HepG2 (cell line): Measurements from ENCODE around the gene B4GALT1. TPM values are rescaled to one million over a fixed set of nuclear protein-coding genes. Genes with fewer than 3 reads are reported as not detected.

Experiments
- GATAD2A ChIP-seq: IDR thresholded peaks from 2 replicates; pipeline ENCODE4 v1.6.1; 2016
- KAT7 ChIP-seq: IDR thresholded peaks from 2 replicates; pipeline ENCODE4 v1.6.1; 2018; ENCODE audit warnings: borderline replicate concordance, missing compliant biosample characterization
- MIXL1 ChIP-seq: IDR thresholded peaks from 2 replicates; pipeline ENCODE4 v1.6.1; 2016
- RNF2 ChIP-seq: fragments of 450-650 bp; conservative IDR thresholded peaks from 2 replicates; pipeline ENCODE4 v1.6.1; 2016; ENCODE audit warnings: low read depth
- SIN3A ChIP-seq: IDR thresholded peaks from 2 replicates; pipeline ENCODE4 v1.6.1; 2011; ENCODE audit warnings: low read depth, mild to moderate bottlenecking, control low read depth, low read length, borderline replicate concordance
- ZFP62 ChIP-seq: sonication (generic); formaldehyde crosslinking; IDR thresholded peaks from 2 replicates; pipeline ENCODE4 v1.4.0; 2020; ENCODE audit warnings: missing genetic modification reagents
- ZNF451 ChIP-seq: sonication (generic); formaldehyde crosslinking; IDR thresholded peaks from 2 replicates; pipeline ENCODE4 v1.5.0; 2020; ENCODE audit warnings: mild to moderate bottlenecking, missing genetic modification reagents
- polyA plus RNA-seq, 8 experiments: library from polyadenylated mRNA; depleted of rRNA in 3 of 8; stranded (reverse) in 7 of 8; unstranded in 1 of 8; fragments of >200 nt; fragmentation: Illumina TruSeq in 4 of 8; extraction: Trizol in 4 of 8; gene quantifications; 2 replicates each; pipeline versions ENCODE4 v1.2.1 to v1.2.3, GENCODE V29; 2011 to 2016; ENCODE audit warnings: low read depth in 4 of 8, missing spikeins in 1 of 8, mixed read lengths in 1 of 8; ENCODE audit not compliant: insufficient read depth in 1 of 8
- total RNA-seq, 5 experiments: library from RNA; depleted of rRNA; stranded (reverse); fragments of >200 nt; fragmentation: Illumina TruSeq; extraction: Trizol; gene quantifications; 2 replicates each; pipeline ENCODE4 v1.2.3, GENCODE V29; 2016; ENCODE audit warnings: low read depth in 1 of 5
- TF ChIP-seq, protein P1 (sequence below): sonication (generic); formaldehyde crosslinking; IDR thresholded peaks from 2 replicates; pipeline ENCODE4 v1.8.0; 2022; ENCODE audit warnings: mild to moderate bottlenecking, missing genetic modification reagents, moderate library complexity
- TF ChIP-seq, protein P2 (sequence below): sonication (generic); formaldehyde crosslinking; IDR thresholded peaks from 2 replicates; pipeline ENCODE4 v1.5.0; 2020; ENCODE audit warnings: missing genetic modification reagents
- TF ChIP-seq, protein P3 (sequence below): sonication (generic); formaldehyde crosslinking; IDR thresholded peaks from 2 replicates; pipeline ENCODE4 v1.4.0; 2020; ENCODE audit warnings: missing genetic modification reagents
- TF ChIP-seq, protein P4 (sequence below): sonication (generic); formaldehyde crosslinking; IDR thresholded peaks from 2 replicates; pipeline ENCODE4 v1.4.0; 2020; ENCODE audit warnings: mild to moderate bottlenecking, missing genetic modification reagents

Gene B4GALT1
- total and polyA plus RNA-seq, 2 of the 13 experiments (the other 11 are each of a cell fraction or from before 2014, with no cell fraction given), result 15.7 to 33.5 TPM

DNA sequence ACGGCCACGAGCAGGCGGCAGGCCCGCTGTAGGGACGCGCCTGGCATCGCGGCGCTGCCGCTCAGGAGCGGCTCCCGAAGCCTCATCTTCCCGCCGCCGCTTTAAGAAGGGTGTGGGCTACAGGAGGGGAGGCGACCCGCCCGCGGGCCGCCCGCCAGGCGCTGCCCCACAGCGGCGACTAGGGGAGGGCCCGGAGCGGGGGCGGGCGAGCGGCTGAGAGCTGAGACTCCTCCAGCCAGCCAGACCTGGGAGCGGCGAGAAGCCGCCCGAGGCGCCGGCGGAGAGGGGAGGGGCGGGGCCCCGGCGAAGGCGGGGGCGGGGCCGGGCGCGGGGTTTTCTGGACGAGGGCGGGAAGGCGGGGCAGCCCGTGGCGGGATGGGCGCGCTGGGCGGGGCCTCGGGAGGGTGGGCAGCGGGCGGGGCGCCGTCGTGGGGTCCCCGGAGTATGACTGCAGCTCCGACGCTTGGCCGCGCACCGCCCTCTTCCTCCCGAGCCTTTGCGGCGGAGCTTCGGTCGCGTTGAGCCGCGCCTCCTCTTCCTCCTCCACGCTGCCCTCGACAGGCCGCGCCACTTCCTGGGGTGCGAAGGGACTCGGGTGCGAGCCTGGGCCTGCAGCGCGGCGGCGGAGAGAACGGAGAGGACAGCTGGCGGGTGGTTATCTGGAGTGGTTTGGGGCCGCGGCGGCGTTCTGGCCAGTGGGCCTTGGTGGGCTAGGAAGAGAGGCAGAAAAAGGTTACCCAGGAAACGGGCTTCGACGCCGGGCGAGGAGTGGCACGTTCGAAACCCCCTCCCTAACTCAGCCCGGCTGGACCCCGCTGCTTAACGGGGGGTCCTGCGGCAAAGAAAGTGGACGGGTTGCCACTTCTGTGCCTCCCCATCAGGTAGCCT is at the start of gene B4GALT1 (continued):
- TF ChIP-seq ZNF451 (CRISPR knock-in tag) (peak; percentile 39; the same call in 1 of the 2 replicates), KAT7 (peak; percentile 73; the same call in 1 of the 2 replicates), RNF2 (0 out of 2 replicates have a peak, but pooled peaks have one; percentile 28), SIN3A (peak; percentile 44; the same call in 1 of the 2 replicates), MIXL1 (CRISPR knock-in tag) (no peak), ZFP62 (no peak), GATAD2A (CRISPR knock-in tag) (0 out of 2 replicates have a peak, but pooled peaks have one; percentile 32)
- TF ChIP-seq, protein P1, sequence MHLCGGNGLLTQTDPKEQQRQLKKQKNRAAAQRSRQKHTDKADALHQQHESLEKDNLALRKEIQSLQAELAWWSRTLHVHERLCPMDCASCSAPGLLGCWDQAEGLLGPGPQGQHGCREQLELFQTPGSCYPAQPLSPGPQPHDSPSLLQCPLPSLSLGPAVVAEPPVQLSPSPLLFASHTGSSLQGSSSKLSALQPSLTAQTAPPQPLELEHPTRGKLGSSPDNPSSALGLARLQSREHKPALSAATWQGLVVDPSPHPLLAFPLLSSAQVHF, result peak; percentile 3
- TF ChIP-seq, protein P2, sequence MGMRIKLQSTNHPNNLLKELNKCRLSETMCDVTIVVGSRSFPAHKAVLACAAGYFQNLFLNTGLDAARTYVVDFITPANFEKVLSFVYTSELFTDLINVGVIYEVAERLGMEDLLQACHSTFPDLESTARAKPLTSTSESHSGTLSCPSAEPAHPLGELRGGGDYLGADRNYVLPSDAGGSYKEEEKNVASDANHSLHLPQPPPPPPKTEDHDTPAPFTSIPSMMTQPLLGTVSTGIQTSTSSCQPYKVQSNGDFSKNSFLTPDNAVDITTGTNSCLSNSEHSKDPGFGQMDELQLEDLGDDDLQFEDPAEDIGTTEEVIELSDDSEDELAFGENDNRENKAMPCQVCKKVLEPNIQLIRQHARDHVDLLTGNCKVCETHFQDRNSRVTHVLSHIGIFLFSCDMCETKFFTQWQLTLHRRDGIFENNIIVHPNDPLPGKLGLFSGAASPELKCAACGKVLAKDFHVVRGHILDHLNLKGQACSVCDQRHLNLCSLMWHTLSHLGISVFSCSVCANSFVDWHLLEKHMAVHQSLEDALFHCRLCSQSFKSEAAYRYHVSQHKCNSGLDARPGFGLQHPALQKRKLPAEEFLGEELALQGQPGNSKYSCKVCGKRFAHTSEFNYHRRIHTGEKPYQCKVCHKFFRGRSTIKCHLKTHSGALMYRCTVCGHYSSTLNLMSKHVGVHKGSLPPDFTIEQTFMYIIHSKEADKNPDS (CRISPR knock-in tag), result 0 out of 2 replicates have a peak, but pooled peaks have one; percentile 12
- TF ChIP-seq, protein P3, sequence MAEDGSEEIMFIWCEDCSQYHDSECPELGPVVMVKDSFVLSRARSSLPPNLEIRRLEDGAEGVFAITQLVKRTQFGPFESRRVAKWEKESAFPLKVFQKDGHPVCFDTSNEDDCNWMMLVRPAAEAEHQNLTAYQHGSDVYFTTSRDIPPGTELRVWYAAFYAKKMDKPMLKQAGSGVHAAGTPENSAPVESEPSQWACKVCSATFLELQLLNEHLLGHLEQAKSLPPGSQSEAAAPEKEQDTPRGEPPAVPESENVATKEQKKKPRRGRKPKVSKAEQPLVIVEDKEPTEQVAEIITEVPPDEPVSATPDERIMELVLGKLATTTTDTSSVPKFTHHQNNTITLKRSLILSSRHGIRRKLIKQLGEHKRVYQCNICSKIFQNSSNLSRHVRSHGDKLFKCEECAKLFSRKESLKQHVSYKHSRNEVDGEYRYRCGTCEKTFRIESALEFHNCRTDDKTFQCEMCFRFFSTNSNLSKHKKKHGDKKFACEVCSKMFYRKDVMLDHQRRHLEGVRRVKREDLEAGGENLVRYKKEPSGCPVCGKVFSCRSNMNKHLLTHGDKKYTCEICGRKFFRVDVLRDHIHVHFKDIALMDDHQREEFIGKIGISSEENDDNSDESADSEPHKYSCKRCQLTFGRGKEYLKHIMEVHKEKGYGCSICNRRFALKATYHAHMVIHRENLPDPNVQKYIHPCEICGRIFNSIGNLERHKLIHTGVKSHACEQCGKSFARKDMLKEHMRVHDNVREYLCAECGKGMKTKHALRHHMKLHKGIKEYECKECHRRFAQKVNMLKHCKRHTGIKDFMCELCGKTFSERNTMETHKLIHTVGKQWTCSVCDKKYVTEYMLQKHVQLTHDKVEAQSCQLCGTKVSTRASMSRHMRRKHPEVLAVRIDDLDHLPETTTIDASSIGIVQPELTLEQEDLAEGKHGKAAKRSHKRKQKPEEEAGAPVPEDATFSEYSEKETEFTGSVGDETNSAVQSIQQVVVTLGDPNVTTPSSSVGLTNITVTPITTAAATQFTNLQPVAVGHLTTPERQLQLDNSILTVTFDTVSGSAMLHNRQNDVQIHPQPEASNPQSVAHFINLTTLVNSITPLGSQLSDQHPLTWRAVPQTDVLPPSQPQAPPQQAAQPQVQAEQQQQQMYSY (CRISPR knock-in tag), result peak; percentile 18; the same call in 1 of the 2 replicates
- TF ChIP-seq, protein P4, sequence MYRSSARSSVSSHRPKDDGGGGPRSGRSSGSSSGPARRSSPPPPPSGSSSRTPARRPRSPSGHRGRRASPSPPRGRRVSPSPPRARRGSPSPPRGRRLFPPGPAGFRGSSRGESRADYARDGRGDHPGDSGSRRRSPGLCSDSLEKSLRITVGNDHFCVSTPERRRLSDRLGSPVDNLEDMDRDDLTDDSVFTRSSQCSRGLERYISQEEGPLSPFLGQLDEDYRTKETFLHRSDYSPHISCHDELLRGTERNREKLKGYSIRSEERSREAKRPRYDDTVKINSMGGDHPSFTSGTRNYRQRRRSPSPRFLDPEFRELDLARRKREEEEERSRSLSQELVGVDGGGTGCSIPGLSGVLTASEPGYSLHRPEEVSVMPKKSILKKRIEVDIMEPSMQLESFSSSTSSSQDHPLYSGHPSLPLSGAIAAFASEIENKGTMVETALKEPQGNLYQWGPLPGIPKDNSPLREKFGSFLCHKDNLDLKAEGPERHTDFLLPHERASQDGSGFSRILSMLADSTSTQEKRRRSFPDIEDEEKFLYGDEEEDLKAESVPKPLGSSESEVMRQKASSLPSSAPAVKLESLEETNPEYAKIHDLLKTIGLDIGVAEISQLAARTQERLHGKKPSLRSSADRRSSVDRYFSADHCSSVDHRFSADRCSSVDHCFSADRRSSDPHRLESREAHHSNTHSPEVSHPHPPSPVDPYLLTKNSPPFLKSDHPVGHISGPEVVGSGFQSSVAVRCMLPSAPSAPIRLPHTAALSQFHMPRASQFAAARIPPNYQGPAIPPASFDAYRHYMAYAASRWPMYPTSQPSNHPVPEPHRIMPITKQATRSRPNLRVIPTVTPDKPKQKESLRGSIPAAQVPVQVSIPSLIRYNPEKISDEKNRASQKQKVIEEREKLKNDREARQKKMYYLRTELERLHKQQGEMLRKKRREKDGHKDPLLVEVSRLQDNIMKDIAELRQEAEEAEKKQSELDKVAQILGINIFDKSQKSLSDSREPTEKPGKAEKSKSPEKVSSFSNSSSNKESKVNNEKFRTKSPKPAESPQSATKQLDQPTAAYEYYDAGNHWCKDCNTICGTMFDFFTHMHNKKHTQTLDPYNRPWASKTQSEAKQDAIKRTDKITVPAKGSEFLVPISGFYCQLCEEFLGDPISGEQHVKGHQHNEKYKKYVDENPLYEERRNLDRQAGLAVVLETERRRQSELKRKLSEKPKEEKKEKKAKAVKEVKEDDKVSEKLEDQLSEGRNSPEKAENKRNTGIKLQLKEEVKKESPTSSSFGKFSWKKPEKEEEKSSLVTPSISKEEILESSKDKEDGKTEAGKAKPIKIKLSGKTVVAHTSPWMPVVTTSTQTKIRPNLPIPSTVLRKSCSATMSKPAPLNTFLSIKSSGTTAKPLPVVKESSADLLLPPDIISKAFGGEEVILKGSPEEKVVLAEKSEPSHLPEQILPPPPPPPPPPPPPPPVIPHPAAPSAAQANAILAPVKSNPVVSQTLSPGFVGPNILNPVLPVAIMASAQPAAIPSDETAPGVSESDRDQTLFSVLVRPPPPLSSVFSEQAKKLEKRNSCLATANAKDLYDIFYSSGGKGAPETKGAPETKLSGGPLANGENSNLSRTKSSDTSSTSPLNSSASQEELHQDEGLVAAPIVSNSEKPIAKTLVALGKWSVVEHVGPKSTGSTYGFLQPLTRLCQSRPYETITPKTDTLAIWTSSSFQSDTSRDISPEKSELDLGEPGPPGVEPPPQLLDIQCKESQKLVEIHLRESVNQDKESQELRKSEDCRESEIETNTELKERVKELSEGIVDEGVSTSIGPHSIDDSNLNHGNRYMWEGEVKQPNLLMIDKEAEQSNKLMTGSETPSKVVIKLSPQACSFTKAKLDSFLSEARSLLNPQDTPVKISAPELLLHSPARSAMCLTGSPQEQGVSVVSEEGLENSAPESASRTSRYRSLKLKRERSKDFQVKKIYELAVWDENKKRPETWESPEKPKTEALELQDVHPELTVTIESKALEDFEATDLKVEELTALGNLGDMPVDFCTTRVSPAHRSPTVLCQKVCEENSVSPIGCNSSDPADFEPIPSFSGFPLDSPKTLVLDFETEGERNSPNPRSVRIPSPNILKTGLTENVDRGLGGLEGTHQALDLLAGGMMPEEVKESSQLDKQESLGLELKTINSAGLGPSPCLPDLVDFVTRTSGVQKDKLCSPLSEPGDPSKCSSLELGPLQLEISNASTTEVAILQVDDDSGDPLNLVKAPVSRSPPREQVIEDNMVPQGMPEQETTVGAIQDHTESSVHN (CRISPR knock-in tag), result peak; percentile 86; the same call in 1 of the 2 replicates
